A549 (cell line): ENCODE data around the gene DLK2. TPM values are rescaled to one million over a fixed set of nuclear protein-coding genes. Genes with fewer than 3 reads are reported as not detected.
"Not testable (repeated sequence)": the region's sequence is repeated elsewhere in the genome, so short reads cannot be mapped to it uniquely, and the experiment has no call there.

Source experiments
- ATAC-seq, 2 experiments: fragments of 200-7000 bp in 1 of 2; fragments of >200 bp in 1 of 2; cut with Nextera tagmentation in 1 of 2; cut with Tn5 transposase in 1 of 2; 3 replicates each; pipeline versions ENCODE4 v1.8.0 to v1.9.1; 2018 to 2020; ENCODE audit warnings: mild to moderate bottlenecking in 1 of 2, moderate library complexity in 1 of 2
- CTCF ChIA-PET: fragments of 300-600 bp; sonication (Branson Sonifier 250); formaldehyde crosslinking; extraction: SDS; loops from one replicate; lab custom pipeline; 2021; ENCODE audit warnings: antibody characterized with exemption, inconsistent platforms; lab: Yijun Ruan, JAX
- POLR2A ChIA-PET: fragments of 350-600 bp; formaldehyde crosslinking; extraction: SDS; loops from one replicate; lab custom pipeline; 2021; ENCODE audit warnings: antibody characterized with exemption, inconsistent platforms; lab: Yijun Ruan, JAX
- DNase-seq, 2 experiments: peaks; one replicate each; pipeline versions ENCODE4 v3.0.0 to v3.0.0-alpha.2; 2011 to 2016; ENCODE audit warnings: low read depth in 1 of 2, low spot score in 1 of 2
- FAIRE-seq: peaks from 2 replicates; lab custom pipeline; 2011; peaks lifted over from hg19 to GRCh38; lab: Jason Lieb, UNC
- H3K27ac ChIP-seq, 2 experiments: fragments of >200 bp; sonication (Bioruptor Twin); formaldehyde crosslinking; 3 replicates each; pipeline ENCODE4 v1.5.1; 2016 to 2017
- H3K4me1 ChIP-seq: fragments of >200 bp; sonication (Bioruptor Twin); formaldehyde crosslinking; 3 replicates; pipeline ENCODE4 v1.6.1; 2016
- H3K4me2 ChIP-seq: fragments of >200 bp; sonication (Bioruptor Twin); formaldehyde crosslinking; 3 replicates; pipeline ENCODE4 v1.6.1; 2016
- H3K4me3 ChIP-seq: fragments of >200 bp; sonication (Bioruptor Twin); formaldehyde crosslinking; 3 replicates; pipeline ENCODE4 v1.5.1; 2016
- H3K9me3 ChIP-seq: fragments of >200 bp; sonication (Bioruptor Twin); formaldehyde crosslinking; 3 replicates; pipeline ENCODE4 v1.6.1; 2016
- CBX8 ChIP-seq: fragments of 200-600 bp; sonication (generic); IDR thresholded peaks from 2 replicates; pipeline ENCODE4 v1.6.1; 2016
- CTCF ChIP-seq: fragments of >200 bp; sonication (Bioruptor Twin); formaldehyde crosslinking; IDR thresholded peaks from 3 replicates; pipeline ENCODE4 v1.5.1; 2016
- E2F6 ChIP-seq: IDR thresholded peaks from 2 replicates; pipeline ENCODE4 v1.6.1; 2012; ENCODE audit warnings: low read depth, borderline replicate concordance
- ESRRA ChIP-seq: fragments of 150-350 bp; IDR thresholded peaks from 2 replicates; pipeline ENCODE4 v1.6.1; 2014; ENCODE audit warnings: mild to moderate bottlenecking, low read length, borderline replicate concordance
- FOSB ChIP-seq: fragments of 250-450 bp; sonication (Bioruptor Pico); IDR thresholded peaks from 2 replicates; pipeline ENCODE4 v1.5.0; 2020; ENCODE audit warnings: mild to moderate bottlenecking, moderate library complexity
- HDAC2 ChIP-seq: fragments of 200-600 bp; sonication (generic); IDR thresholded peaks from 2 replicates; pipeline ENCODE4 v1.6.1; 2016
- HOXA7 ChIP-seq: fragments of 250-450 bp; sonication (Bioruptor Pico); IDR thresholded peaks from 2 replicates; pipeline ENCODE4 v1.5.0; 2020; ENCODE audit warnings: mild to moderate bottlenecking, moderate library complexity
- HOXB13 ChIP-seq: fragments of 250-450 bp; sonication (Bioruptor Pico); IDR thresholded peaks from 2 replicates; pipeline ENCODE4 v1.5.0; 2020; ENCODE audit warnings: low read depth, mild to moderate bottlenecking, moderate library complexity
- JUNB ChIP-seq: fragments of >200 bp; sonication (Bioruptor Twin); formaldehyde crosslinking; IDR thresholded peaks from 2 replicates; pipeline ENCODE4 v1.6.1; 2016
- MAX ChIP-seq: IDR thresholded peaks from 2 replicates; pipeline ENCODE4 v1.6.1; 2012
- MYC ChIP-seq: IDR thresholded peaks from 2 replicates; pipeline ENCODE4 v1.6.1; 2012; ENCODE audit warnings: mild to moderate bottlenecking, inconsistent platforms, low read length, improper control_type of control experiment, borderline replicate concordance
- NFE2L2 ChIP-seq: fragments of 150-350 bp; conservative IDR thresholded peaks from 2 replicates; pipeline ENCODE4 v1.6.1; 2014; ENCODE audit warnings: low read length
- PBX3 ChIP-seq: IDR thresholded peaks from 2 replicates; pipeline ENCODE4 v1.6.1; 2012
- PHF8 ChIP-seq: fragments of 200-600 bp; sonication (generic); IDR thresholded peaks from 2 replicates; pipeline ENCODE4 v1.6.1; 2016; ENCODE audit warnings: low read depth, mild to moderate bottlenecking, antibody characterized with exemption, moderate library complexity, borderline replicate concordance
- RARB ChIP-seq: fragments of 250-450 bp; sonication (Bioruptor Pico); IDR thresholded peaks from 2 replicates; pipeline ENCODE4 v1.8.0; 2021; ENCODE audit warnings: mild to moderate bottlenecking, moderate library complexity
- RFX5 ChIP-seq: fragments of 450-650 bp; IDR thresholded peaks from 2 replicates; pipeline ENCODE4 v1.7.1; 2014; ENCODE audit warnings: antibody characterized with exemption, mild to moderate bottlenecking, moderate library complexity
- RNF2 ChIP-seq: fragments of 200-600 bp; sonication (generic); IDR thresholded peaks from 2 replicates; pipeline ENCODE4 v1.6.1; 2016; ENCODE audit warnings: low read depth, mild to moderate bottlenecking, antibody characterized with exemption, moderate library complexity, borderline replicate concordance
- SMC3 ChIP-seq: fragments of >200 bp; sonication (Bioruptor Twin); formaldehyde crosslinking; IDR thresholded peaks from 3 replicates; pipeline ENCODE4 v1.6.1; 2018; ENCODE audit warnings: inconsistent platforms
- SREBF2 ChIP-seq: fragments of 450-650 bp; IDR thresholded peaks from 2 replicates; pipeline ENCODE4 v1.6.1; 2014; ENCODE audit warnings: mild to moderate bottlenecking, moderate library complexity
- TP53 ChIP-seq: fragments of 250-450 bp; sonication (Bioruptor Pico); IDR thresholded peaks from 2 replicates; pipeline ENCODE4 v1.5.0; 2021; ENCODE audit warnings: mild to moderate bottlenecking, moderate library complexity
- USF2 ChIP-seq: fragments of 450-650 bp; IDR thresholded peaks from 2 replicates; pipeline ENCODE4 v1.6.1; 2014; ENCODE audit warnings: antibody characterized with exemption
- ZC3H11A ChIP-seq: fragments of 450-650 bp; IDR thresholded peaks from 2 replicates; pipeline ENCODE4 v1.6.1; 2014; ENCODE audit warnings: antibody characterized with exemption, mild to moderate bottlenecking
- ZFP36 ChIP-seq: fragments of 450-650 bp; IDR thresholded peaks from 2 replicates; pipeline ENCODE4 v1.6.1; 2014; ENCODE audit warnings: borderline replicate concordance; ENCODE audit not compliant: partially characterized antibody
- ZNF302 ChIP-seq: fragments of 250-450 bp; sonication (Bioruptor Pico); IDR thresholded peaks from 2 replicates; pipeline ENCODE4 v1.9.0; 2021; ENCODE audit warnings: inconsistent platforms, mild to moderate bottlenecking, moderate library complexity
- WGBS: methylation state at CpG from one replicate; pipeline ENCODE4 v1.1.6; 2017; ENCODE audit errors: missing lambda C conversion rate; 5-methylcytosine and 5-hydroxymethylcytosine counted together
- polyA plus RNA-seq, 4 experiments: library from polyadenylated mRNA; depleted of rRNA in 3 of 4; stranded (reverse); fragments of >200 nt; fragmentation: RNase III in 1 of 4; extraction: RNeasy Plus Mini Kit Qiagen cat#74134 plus additional on column Dnase treatment in 1 of 4; gene quantifications; 2 replicates in 3 of 4; 3 replicates in 1 of 4; pipeline ENCODE4 v1.2.3, GENCODE V29; 2011 to 2017

DLK2 gene
- polyA plus RNA-seq, 2 of the 4 experiments (the other 2 are of a cell fraction), result 2.5 to 2.9 TPM

- Histone ChIP-seq H3K27ac (peak overlapping the region; percentile 87 to 91), H3K9me3 (no peaks in the 10 kb centered on the region), H3K4me1 (peaks cover 9% of the 10 kb centered on the region), H3K4me3 (peak overlapping the region; percentile 73; the same call in 2 of the 3 replicates), H3K4me2 (peak overlapping the region; percentile 77)
- ATAC-seq (no peak), DNase-seq (no peak), FAIRE-seq (no peak)
- TF ChIP-seq SREBF2 (no peak), RARB (CRISPR knock-in tag) (no peak), HOXB13 (CRISPR knock-in tag) (0 out of 2 replicates have a peak, but pooled peaks have one; percentile 32), SMC3 (no peak), E2F6 (peak; percentile 41; the same call in 1 of the 2 replicates), USF2 (no peak), MAX (peak; percentile 32; the same call in 1 of the 2 replicates), ZNF302 (CRISPR knock-in tag) (peak; percentile 46; the same call in 1 of the 2 replicates)
- 75% methylated on average over 23 of the region's 23 CpGs for WGBS
- CTCF ChIA-PET, result interaction anchor here (0.6 to 1.4 kb wide), 5 partner anchors 13 to 80 kb away, joined by 3 to 5 read pairs (median 4); partner anchors contain the start of gene DLK2
- POLR2A ChIA-PET, result interaction anchor here (0.6 to 1.5 kb wide), 5 partner anchors 9 to 632 kb away, joined by 3 to 14 read pairs (median 4); partner anchors contain the start of gene TJAP1
Measured at GRCh38 chr6:43426928-43427405, 28.4 kb downstream of the DLK2 start.

GRCh38 chr6:43425083-43425482 is 30.3 kb downstream of the DLK2 start:
- POLR2A ChIA-PET, CTCF ChIA-PET, DNase-seq, ATAC-seq, H3K4me3 ChIP-seq, FAIRE-seq, H3K4me2 ChIP-seq, H3K9me3 ChIP-seq, H3K4me1 ChIP-seq, H3K27ac ChIP-seq: not testable (repeated sequence)
- 80% methylated on average over 1 of the region's 33 CpGs for WGBS

GRCh38 chr6:43421831-43422230 is 33.5 kb downstream of the DLK2 start:
- no peaks in the 10 kb centered on the region for H3K9me3 ChIP-seq
- ChIA-PET POLR2A (no interaction called here), CTCF (interaction anchor here (0.7 to 1.1 kb wide), 2 partner anchors 9 to 21 kb away, joined by 3 to 5 read pairs; no protein-coding TSS in a partner anchor)
- WGBS, result 72% methylated on average over 3 of the region's 3 CpGs
- no peak overlapping the region for H3K4me2 ChIP-seq
- H3K4me3 ChIP-seq, result no peak overlapping the region
- no peak overlapping the region for H3K27ac ChIP-seq
- TF ChIP-seq PHF8, result no peak
- no peak for TF ChIP-seq MAX
- no peak for TF ChIP-seq FOSB (CRISPR knock-in tag)
- TF ChIP-seq JUNB, result no peak
- no peak for TF ChIP-seq PBX3
- no peak for TF ChIP-seq CBX8
- no peak for TF ChIP-seq HDAC2
- no peak for TF ChIP-seq ZC3H11A
- no peak for TF ChIP-seq ZFP36
- no peak for TF ChIP-seq TP53 (CRISPR knock-in tag)
- TF ChIP-seq USF2, result no peak
- no peak for TF ChIP-seq CTCF
- no peak for TF ChIP-seq MYC
- TF ChIP-seq ESRRA, result no peak
- no peak for TF ChIP-seq NFE2L2
- TF ChIP-seq RNF2, result no peak
- no peak for TF ChIP-seq HOXA7
- TF ChIP-seq RFX5, result no peak
- ATAC-seq, result no peak
- peaks cover under 1% of the 10 kb centered on the region; the same call in 2 of the 3 replicates for H3K4me1 ChIP-seq
- FAIRE-seq, result no peak
- no peak for DNase-seq
